HCT116 (cell line): Measurements from ENCODE around the gene LAMB2. TPM values are rescaled to one million over a fixed set of nuclear protein-coding genes. Genes with fewer than 3 reads are reported as not detected.

Experiments
- ATAC-seq: fragments of 200-7000 bp; cut with Tn5 transposase; 2 replicates; pipeline ENCODE4 v1.9.1; 2020; ENCODE audit warnings: mild to moderate bottlenecking, moderate library complexity
- BruUV-seq: library from RNA; stranded (reverse); fragments of 400-500 nt; replicated peaks from 2 replicates; lab custom pipeline; 2021; lab: Mats Ljungman, UMichigan
- CTCF ChIA-PET: fragments of 300-600 bp; sonication (Branson Sonifier 250); formaldehyde crosslinking; loops from one replicate; lab custom pipeline; 2021; ENCODE audit warnings: antibody characterized with exemption; lab: Charles Lee
- POLR2A ChIA-PET: fragments of 300-600, 350-600 bp; sonication (Branson Sonifier 250); formaldehyde crosslinking; loops from one replicate; lab custom pipeline; 2021; ENCODE audit warnings: antibody characterized with exemption; lab: Charles Lee
- RAD21 ChIA-PET, 2 experiments: fragments of 300-600 bp; sonication (Branson Sonifier 250); formaldehyde crosslinking; loops; one replicate each; lab custom pipeline; 2023; ENCODE audit warnings: low total read pairs in 2 of 2; ENCODE audit not compliant: uncharacterized antibody in 2 of 2, unreplicated experiment in 2 of 2, low non-redundant PET in 1 of 2; lab: Charles Lee
- DNase-seq: peaks from one replicate; pipeline ENCODE4 v3.0.0-alpha.2; 2010; ENCODE audit warnings: low read depth, low spot score
- H2AFZ ChIP-seq: fragments of 200-600 bp; shearing (Covaris generic), sonication (generic); 2 replicates; pipeline ENCODE4 v1.6.1; 2017; ENCODE audit warnings: low read depth, mixed run types, mixed read lengths, antibody characterized with exemption, low read length; ENCODE audit not compliant: poor library complexity, severe bottlenecking
- H3K27ac ChIP-seq: 2 replicates; pipeline ENCODE4 v1.5.1; 2012; ENCODE audit warnings: low read depth, low read length
- H3K27me3 ChIP-seq: fragments of 200-600 bp; sonication (generic); 2 replicates; pipeline ENCODE4 v1.6.1; 2016; ENCODE audit warnings: mixed run types, low read length, mixed read lengths; ENCODE audit not compliant: insufficient read depth
- H3K36me3 ChIP-seq, 2 experiments: fragments of 200-500 bp in 1 of 2; fragments of 200-600 bp in 1 of 2; sonication (Bioruptor generic) in 1 of 2; sonication (generic) in 1 of 2; 2 replicates each; pipeline versions ENCODE4 v1.5.1 to v1.6.1; 2014 to 2016; ENCODE audit warnings: low read length in 2 of 2, inconsistent platforms in 1 of 2, mixed read lengths in 1 of 2, mixed run types in 1 of 2; ENCODE audit not compliant: insufficient read depth in 2 of 2, control insufficient read depth in 1 of 2
- H3K4me1 ChIP-seq, 2 experiments: fragments of 200-600 bp in 1 of 2; sonication (generic) in 1 of 2; 2 replicates each; pipeline versions ENCODE4 v1.5.1 to v1.6.1; 2012 to 2017; ENCODE audit warnings: low read length in 2 of 2, inconsistent platforms in 1 of 2, mild to moderate bottlenecking in 1 of 2, mixed read lengths in 1 of 2, mixed run types in 1 of 2, moderate library complexity in 1 of 2; ENCODE audit not compliant: insufficient read depth in 2 of 2, control insufficient read depth in 1 of 2
- H3K4me2 ChIP-seq: fragments of 200-600 bp; sonication (generic); 2 replicates; pipeline ENCODE4 v1.6.1; 2017; ENCODE audit warnings: mixed run types, low read length, mixed read lengths
- H3K4me3 ChIP-seq, 2 experiments: fragments of 200-600 bp in 1 of 2; sonication (generic) in 1 of 2; replicated peaks in 1 of 2; 2 replicates each; pipeline ENCODE4 v1.5.1; 2011 to 2016; ENCODE audit warnings: low read length in 2 of 2, control low read depth in 1 of 2, low read depth in 1 of 2, mild to moderate bottlenecking in 1 of 2, mixed read lengths in 1 of 2, mixed run types in 1 of 2
- H3K79me2 ChIP-seq: fragments of 200-600 bp; sonication (generic); 2 replicates; pipeline ENCODE4 v1.6.1; 2017; ENCODE audit warnings: mild to moderate bottlenecking, mixed run types, low read length, moderate library complexity, mixed read lengths; ENCODE audit not compliant: insufficient read depth
- H3K9ac ChIP-seq: fragments of 200-600 bp; sonication (generic); 2 replicates; pipeline ENCODE4 v1.6.1; 2016; ENCODE audit warnings: low read length, mixed read lengths
- H3K9me2 ChIP-seq: fragments of 200-600 bp; sonication (generic), shearing (Covaris generic); 2 replicates; pipeline ENCODE4 v1.6.1; 2017; ENCODE audit warnings: mixed run types, mild to moderate bottlenecking, moderate library complexity; ENCODE audit not compliant: insufficient read depth
- H3K9me3 ChIP-seq, 2 experiments: fragments of 200-500 bp in 1 of 2; fragments of 200-600 bp in 1 of 2; sonication (Bioruptor generic) in 1 of 2; sonication (generic) in 1 of 2; 2 replicates each; pipeline ENCODE4 v1.6.1; 2014 to 2017; ENCODE audit warnings: low read length in 2 of 2, mixed read lengths in 2 of 2, inconsistent platforms in 1 of 2, low read depth in 1 of 2, mild to moderate bottlenecking in 1 of 2, mixed run types in 1 of 2, moderate library complexity in 1 of 2; ENCODE audit not compliant: control insufficient read depth in 1 of 2, insufficient read depth in 1 of 2
- H4K20me1 ChIP-seq: fragments of 200-600 bp; sonication (generic), shearing (Covaris generic); 2 replicates; pipeline ENCODE4 v1.6.1; 2017; ENCODE audit warnings: mixed run types, mild to moderate bottlenecking, moderate library complexity; ENCODE audit not compliant: insufficient read depth
- ELF1 ChIP-seq: IDR thresholded peaks from 2 replicates; pipeline ENCODE4 v1.6.1; 2012; ENCODE audit warnings: low read depth, borderline replicate concordance
- EZH2 ChIP-seq: fragments of 200-600 bp; sonication (generic); IDR thresholded peaks from 2 replicates; pipeline ENCODE4 v1.6.1; 2017; ENCODE audit warnings: antibody characterized with exemption, mixed run types
- EZH2phosphoT487 ChIP-seq: fragments of 200-600 bp; IDR thresholded peaks from 2 replicates; pipeline ENCODE4 v1.6.1; 2018; ENCODE audit warnings: antibody characterized with exemption, borderline replicate concordance
- JUND ChIP-seq: IDR thresholded peaks from 2 replicates; pipeline ENCODE4 v1.6.1; 2012
- POLR2A ChIP-seq: IDR thresholded peaks from 2 replicates; pipeline ENCODE4 v1.7.0; 2011; ENCODE audit warnings: borderline replicate concordance; ENCODE audit not compliant: insufficient read depth, insufficient read length; ENCODE audit errors: extremely low read depth
- POLR2AphosphoS5 ChIP-seq: IDR thresholded peaks from 2 replicates; pipeline ENCODE4 v1.6.1; 2011; ENCODE audit warnings: mild to moderate bottlenecking, low read depth, low read length, moderate library complexity
- SP1 ChIP-seq: IDR thresholded peaks from 2 replicates; pipeline ENCODE4 v1.6.1; 2012; ENCODE audit warnings: low read depth
- SRF ChIP-seq: IDR thresholded peaks from 2 replicates; pipeline ENCODE4 v1.6.1; 2012; ENCODE audit warnings: low read depth
- TCF7L2 ChIP-seq: IDR thresholded peaks from 2 replicates; pipeline ENCODE4 v1.7.0; 2011; ENCODE audit warnings: borderline replicate concordance, inconsistent platforms; ENCODE audit not compliant: insufficient read depth, insufficient read length; ENCODE audit errors: extremely low read depth
- ZFX ChIP-seq: fragments of 450-650 bp; IDR thresholded peaks from 2 replicates; pipeline ENCODE4 v1.6.1; 2017
- intact Hi-C: fragments of 100-400 bp; cut with micrococcal nuclease; formaldehyde crosslinking; loops from 2 replicates; pipeline ENCODE4 v1.10.0; 2022
- total RNA-seq: library from RNA; stranded (reverse); gene quantifications from one replicate; pipeline ENCODE4 v1.2.1, GENCODE V29; 2021; ENCODE audit not compliant: unreplicated experiment
- TF ChIP-seq, protein P1 (sequence below): IDR thresholded peaks from 2 replicates; pipeline ENCODE4 v1.6.1; 2012

LAMB2 gene
- total RNA-seq, 1 experiment from 2014 or later: 213 TPM

DNA sequence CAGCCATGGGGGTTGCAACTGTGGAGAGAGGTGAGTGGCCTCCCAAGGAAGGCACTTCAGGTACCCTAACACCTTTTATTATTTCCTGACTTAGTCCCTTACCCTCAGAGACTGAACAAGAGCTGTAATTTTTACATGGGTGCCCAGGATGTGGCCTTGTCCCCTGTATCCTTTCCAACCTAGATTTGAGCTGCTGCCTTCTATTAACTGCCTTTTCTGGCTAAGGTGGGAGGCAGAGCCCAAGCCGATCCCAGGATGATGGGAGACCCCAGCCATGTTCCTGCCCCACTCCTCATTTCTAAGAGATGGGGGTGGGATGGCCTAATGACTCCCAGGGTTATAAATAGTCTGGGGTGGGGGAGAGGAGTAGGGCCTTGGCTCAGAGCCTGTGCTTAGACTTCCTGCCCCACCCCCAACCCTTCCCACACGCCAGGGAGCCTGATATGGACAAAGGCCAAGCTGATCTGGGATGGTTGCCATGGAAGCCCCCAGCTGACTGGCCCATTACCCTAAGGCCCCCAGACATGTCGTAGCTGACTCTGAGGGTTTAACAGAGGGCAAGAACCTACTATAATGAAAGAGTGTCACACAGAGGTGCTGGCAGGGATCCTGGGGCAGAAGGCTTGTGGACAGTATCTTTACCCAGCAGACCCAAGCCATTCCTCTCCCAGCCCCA lies 40.4 kb upstream of the LAMB2 start:
- no peak overlapping the region for H3K4me3 ChIP-seq
- H3K4me1 ChIP-seq: peaks cover 14 to 37% of the 10 kb centered on the region in 2 experiments; a peak in 3 of 4 replicates
- no peak for DNase-seq
- H3K36me3 ChIP-seq: no peaks in the 10 kb centered on the region
- intact Hi-C loops: loop anchor here (5.0 kb wide), 2 partner anchors 89 to 184 kb away; partner anchors contain the start of gene GPX1
- no peaks in the 10 kb centered on the region for H3K9me3 ChIP-seq
- RAD21 ChIA-PET: no interaction called here
- TF ChIP-seq POLR2A (no peak), EZH2phosphoT487 (no peak), ZFX (no peak), SP1 (no peak), TCF7L2 (no peak), JUND (no peak)
- TF ChIP-seq, protein P1, sequence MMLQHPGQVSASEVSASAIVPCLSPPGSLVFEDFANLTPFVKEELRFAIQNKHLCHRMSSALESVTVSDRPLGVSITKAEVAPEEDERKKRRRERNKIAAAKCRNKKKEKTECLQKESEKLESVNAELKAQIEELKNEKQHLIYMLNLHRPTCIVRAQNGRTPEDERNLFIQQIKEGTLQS: no peak
- H2AFZ ChIP-seq: no peak overlapping the region
- no TSS peak for BruUV-seq
- no peak for ATAC-seq
- POLR2A ChIA-PET: no interaction called here
- H3K27me3 ChIP-seq: no peaks in the 10 kb centered on the region
- H3K4me2 ChIP-seq: no peak overlapping the region
- H3K9me2 ChIP-seq: no peaks in the 10 kb centered on the region
- H4K20me1 ChIP-seq: no peaks in the 10 kb centered on the region
- CTCF ChIA-PET: interaction anchor here (1.3 kb wide), 1 partner anchor 276 kb away, joined by 3 read pairs; no protein-coding TSS in a partner anchor
- H3K27ac ChIP-seq: peak overlapping the region; percentile 7; the same call in 1 of the 2 replicates
- H3K9ac ChIP-seq: no peak overlapping the region
- H3K79me2 ChIP-seq: no peaks in the 10 kb centered on the region

DNA sequence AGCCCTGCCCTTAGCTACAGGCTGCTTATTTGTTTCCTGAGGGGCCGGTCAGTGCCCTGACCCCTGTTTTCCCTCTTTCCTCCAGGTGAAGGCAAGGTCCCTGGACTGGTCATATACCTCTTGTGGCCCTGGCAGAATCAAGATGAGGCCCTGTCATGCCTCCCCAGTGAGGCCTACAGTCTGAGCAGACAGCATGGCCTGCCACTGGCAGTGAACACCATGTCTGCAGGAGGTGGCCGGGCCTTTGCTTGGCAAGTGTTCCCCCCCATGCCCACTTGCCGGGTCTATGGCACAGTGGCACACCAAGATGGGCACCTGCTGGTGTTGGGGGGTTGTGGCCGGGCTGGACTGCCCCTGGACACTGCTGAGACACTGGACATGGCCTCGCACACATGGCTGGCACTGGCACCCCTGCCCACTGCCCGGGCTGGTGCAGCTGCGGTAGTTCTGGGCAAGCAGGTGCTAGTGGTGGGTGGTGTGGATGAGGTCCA lies 39.7 kb upstream of the LAMB2 start:
- H3K9me2 ChIP-seq: no peaks in the 10 kb centered on the region
- peaks cover 14 to 37% of the 10 kb centered on the region in 2 experiments; a peak in 3 of 4 replicates for H3K4me1 ChIP-seq
- ATAC-seq (no peak), DNase-seq (no peak)
- RAD21 ChIA-PET: no interaction called here
- peak overlapping the region; percentile 7; the same call in 1 of the 2 replicates for H3K27ac ChIP-seq
- no peaks in the 10 kb centered on the region for H3K27me3 ChIP-seq
- no peaks in the 10 kb centered on the region for H3K79me2 ChIP-seq
- H3K36me3 ChIP-seq: no peaks in the 10 kb centered on the region
- no peaks in the 10 kb centered on the region for H4K20me1 ChIP-seq
- H3K9ac ChIP-seq: no peak overlapping the region
- no peaks in the 10 kb centered on the region for H3K9me3 ChIP-seq
- no peak overlapping the region for H2AFZ ChIP-seq
- peak overlapping the region in 1 of 2 experiments; percentile 57; a peak in 1 of 4 replicates for H3K4me3 ChIP-seq
- BruUV-seq: no TSS peak
- TF ChIP-seq SRF: no peak
- 0 out of 2 replicates have a peak, but pooled peaks have one; percentile 9 for TF ChIP-seq ZFX
- TF ChIP-seq SP1: no peak
- no peak for TF ChIP-seq ELF1
- TF ChIP-seq, protein P1: no peak
- TF ChIP-seq POLR2AphosphoS5: no peak
- no peak for TF ChIP-seq EZH2
- TF ChIP-seq TCF7L2: no peak
- CTCF ChIA-PET: interaction anchor here (1.3 kb wide), 1 partner anchor 277 kb away, joined by 3 read pairs; no protein-coding TSS in a partner anchor
- peak overlapping the region; percentile 99 for H3K4me2 ChIP-seq
- intact Hi-C loops: loop anchor here (5.0 kb wide), 2 partner anchors 90 to 185 kb away; partner anchors contain the start of gene GPX1
- POLR2A ChIA-PET: no interaction called here
